Jurkat, Clone E6-1 (cell line): Measurements from ENCODE around the gene MST1.
"Not testable (repeated sequence)": the region's sequence is repeated elsewhere in the genome, so short reads cannot be mapped to it uniquely, and the experiment has no call there.

Experiments
- DNase-seq: peaks from one replicate; pipeline ENCODE4 v3.0.0-alpha.2; 2011; ENCODE audit warnings: low read depth, low spot score
- H3K4me3 ChIP-seq: 2 replicates; pipeline ENCODE4 v1.5.1; 2011; ENCODE audit warnings: mild to moderate bottlenecking, low read length, control low read depth, moderate library complexity

Gene MST1

GRCh38 chr3:49685103-49685502, 4.2 kb downstream of the MST1 start:
- DNase-seq, H3K4me3 ChIP-seq: not testable (repeated sequence)

- not testable (repeated sequence) for H3K4me3 ChIP-seq, DNase-seq
Observed at GRCh38 chr3:49684453-49684852, 4.8 kb downstream of the MST1 start.

GRCh38 chr3:49683162-49683561, 6.1 kb downstream of the MST1 start:
- no peak overlapping the region for H3K4me3 ChIP-seq
- DNase-seq = no peak

- H3K4me3 ChIP-seq = no peak overlapping the region
- DNase-seq = no peak
Observed at GRCh38 chr3:49681543-49681942, 7.7 kb downstream of the MST1 start.

GRCh38 chr3:49681232-49681522, 8.1 kb downstream of the MST1 start:
- H3K4me3 ChIP-seq = no peak overlapping the region
- no peak for DNase-seq

GRCh38 chr3:49680493-49681231, 8.6 kb downstream of the MST1 start:
- no peak for DNase-seq
- H3K4me3 ChIP-seq = no peak overlapping the region

- no peak overlapping the region for H3K4me3 ChIP-seq
Observed at GRCh38 chr3:49675912-49676311, 13.4 kb downstream of the MST1 start.

GRCh38 chr3:49674497-49674983, 14.7 kb downstream of the MST1 start:
- H3K4me3 ChIP-seq = peak overlapping the region; percentile 92
- no peak for DNase-seq

More at GRCh38 chr3:49675912-49676311, 13.4 kb downstream of the MST1 start:
- DNase-seq = no peak

GRCh38 chr3:49673715-49674496, 15.4 kb downstream of the MST1 start, which contains the start of gene APEH:
TSS of gene APEH (plus strand) at chr3:49674351. CDS start at chr3:49674402, 51 bp downstream.
- DNase-seq = peak; percentile 98
- peak within 1 kb of the TSS; percentile 92 for H3K4me3 ChIP-seq

GRCh38 chr3:49673121-49673714, 16.1 kb downstream of the MST1 start:
- peak overlapping the region; percentile 92 for H3K4me3 ChIP-seq
- no peak for DNase-seq

GRCh38 chr3:49671291-49672288, 17.7 kb downstream of the MST1 start:
- no peak overlapping the region for H3K4me3 ChIP-seq
- DNase-seq = peak; percentile 63

GRCh38 chr3:49670940-49671290, 18.4 kb downstream of the MST1 start:
- H3K4me3 ChIP-seq = no peak overlapping the region

GRCh38 chr3:49669352-49669751, 19.9 kb downstream of the MST1 start:
- no peak overlapping the region for H3K4me3 ChIP-seq
- DNase-seq = no peak

More at GRCh38 chr3:49670940-49671290, 18.4 kb downstream of the MST1 start:
- no peak for DNase-seq

- H3K4me3 ChIP-seq = no peak overlapping the region
- DNase-seq = no peak
Observed at GRCh38 chr3:49668861-49669260, 20.4 kb downstream of the MST1 start.

- no peak for DNase-seq
- no peak overlapping the region for H3K4me3 ChIP-seq
Observed at GRCh38 chr3:49668414-49668797, 20.9 kb downstream of the MST1 start.

GRCh38 chr3:49667701-49668413, 21.4 kb downstream of the MST1 start:
- no peak for DNase-seq
- no peak overlapping the region for H3K4me3 ChIP-seq

- H3K4me3 ChIP-seq = no peak overlapping the region
- no peak for DNase-seq
Observed at GRCh38 chr3:49666592-49666991, 22.7 kb downstream of the MST1 start.

GRCh38 chr3:49665822-49666519, 23.3 kb downstream of the MST1 start:
- no peak overlapping the region for H3K4me3 ChIP-seq
- DNase-seq = no peak
